ENCODE results near the gene DYNC1I1. TPM values are rescaled to one million over a fixed set of nuclear protein-coding genes. Genes with fewer than 3 reads are reported as not detected.

The DYNC1I1 gene
- total RNA-seq, 4 donors from 2014 or later, result 1.7 to 6.8 (median 4.2) TPM

GRCh38 chr7:95951997-95952795, 179.8 kb downstream of the DYNC1I1 start:
- DNase-seq (ENCODE audit: low spot score) (no peak), ATAC-seq (ENCODE audit: low FRiP score) (no peak)
- TF ChIP-seq CTCF (IDR thresholded peaks at IDR 0.05), result no peak

GRCh38 chr7:95952851-95953250, 180.5 kb downstream of the DYNC1I1 start:
- DNase-seq (ENCODE audit: low spot score), result no peak
- no peak for ATAC-seq (ENCODE audit: low FRiP score)
- no peak for TF ChIP-seq CTCF (IDR thresholded peaks at IDR 0.05)

- TF ChIP-seq CTCF (IDR thresholded peaks at IDR 0.05), result no peak
- DNase-seq (ENCODE audit: low spot score) (no peak), ATAC-seq (ENCODE audit: low FRiP score) (no peak)
Observed at GRCh38 chr7:95955748-95956147, 183.4 kb downstream of the DYNC1I1 start.

GRCh38 chr7:95957510-95957909, 185.2 kb downstream of the DYNC1I1 start:
- TF ChIP-seq CTCF (IDR thresholded peaks at IDR 0.05), result no peak
- DNase-seq (ENCODE audit: low spot score) (no peak), ATAC-seq (ENCODE audit: low FRiP score) (no peak)

GRCh38 chr7:95960706-95961244, 188.4 kb downstream of the DYNC1I1 start:
- ATAC-seq (ENCODE audit: low FRiP score), result no peak
- DNase-seq (ENCODE audit: low spot score), result no peak
- TF ChIP-seq CTCF (IDR thresholded peaks at IDR 0.05), result no peak

- DNase-seq (ENCODE audit: low spot score), result no peak
- no peak for TF ChIP-seq CTCF (IDR thresholded peaks at IDR 0.05)
- no peak for ATAC-seq (ENCODE audit: low FRiP score)
Observed at GRCh38 chr7:95963446-95963990, 191.2 kb downstream of the DYNC1I1 start.

GRCh38 chr7:95971716-95972115, 199.4 kb downstream of the DYNC1I1 start:
- TF ChIP-seq CTCF (IDR thresholded peaks at IDR 0.05), result no peak
- no peak for DNase-seq (ENCODE audit: low spot score)
- ATAC-seq (ENCODE audit: low FRiP score), result no peak
